Coronary artery (tissue), 2 donors: ENCODE measurements around the gene IRF7.

Experiments
- DNase-seq: peaks from one replicate; pipeline ENCODE4 v3.0.0-alpha.2; 2017; ENCODE audit warnings: low spot score
- H3K27ac ChIP-seq, 2 donors: fragments of 200-600 bp; sonication (generic); one replicate each; pipeline ENCODE4 v1.5.1; 2016 to 2019
- H3K4me3 ChIP-seq: fragments of 200-600 bp; sonication (generic); 2 replicates; pipeline ENCODE4 v1.5.1; 2016; ENCODE audit warnings: mild to moderate bottlenecking, moderate library complexity
- TF ChIP-seq, protein P1 (sequence below): fragments of 200-600 bp; sonication (generic); IDR thresholded peaks from one replicate; pipeline ENCODE4 v1.5.1; 2019; ENCODE audit warnings: antibody characterized with exemption

Gene IRF7

DNA sequence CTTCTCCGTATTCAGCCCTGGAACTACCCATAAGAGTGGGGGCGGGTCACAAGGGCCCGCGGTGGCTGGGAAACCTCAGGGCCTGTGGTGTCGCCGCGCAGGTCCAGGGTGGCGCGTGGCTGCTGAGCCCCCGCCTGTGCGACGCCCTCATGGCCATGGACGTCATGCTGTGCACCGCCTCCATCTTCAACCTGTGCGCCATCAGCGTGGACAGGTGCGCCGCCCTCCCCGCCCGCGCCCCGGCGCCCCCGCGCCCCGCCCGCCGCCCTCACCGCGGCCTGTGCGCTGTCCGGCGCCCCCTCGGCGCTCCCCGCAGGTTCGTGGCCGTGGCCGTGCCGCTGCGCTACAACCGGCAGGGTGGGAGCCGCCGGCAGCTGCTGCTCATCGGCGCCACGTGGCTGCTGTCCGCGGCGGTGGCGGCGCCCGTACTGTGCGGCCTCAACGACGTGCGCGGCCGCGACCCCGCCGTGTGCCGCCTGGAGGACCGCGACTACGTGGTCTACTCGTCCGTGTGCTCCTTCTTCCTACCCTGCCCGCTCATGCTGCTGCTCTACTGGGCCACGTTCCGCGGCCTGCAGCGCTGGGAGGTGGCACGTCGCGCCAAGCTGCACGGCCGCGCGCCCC is 23.7 kb upstream of the IRF7 start:
- Histone ChIP-seq H3K4me3 (peak overlapping the region; percentile 6), H3K27ac (no peak overlapping the region)
- DNase-seq, result no peak
- TF ChIP-seq, protein P1, sequence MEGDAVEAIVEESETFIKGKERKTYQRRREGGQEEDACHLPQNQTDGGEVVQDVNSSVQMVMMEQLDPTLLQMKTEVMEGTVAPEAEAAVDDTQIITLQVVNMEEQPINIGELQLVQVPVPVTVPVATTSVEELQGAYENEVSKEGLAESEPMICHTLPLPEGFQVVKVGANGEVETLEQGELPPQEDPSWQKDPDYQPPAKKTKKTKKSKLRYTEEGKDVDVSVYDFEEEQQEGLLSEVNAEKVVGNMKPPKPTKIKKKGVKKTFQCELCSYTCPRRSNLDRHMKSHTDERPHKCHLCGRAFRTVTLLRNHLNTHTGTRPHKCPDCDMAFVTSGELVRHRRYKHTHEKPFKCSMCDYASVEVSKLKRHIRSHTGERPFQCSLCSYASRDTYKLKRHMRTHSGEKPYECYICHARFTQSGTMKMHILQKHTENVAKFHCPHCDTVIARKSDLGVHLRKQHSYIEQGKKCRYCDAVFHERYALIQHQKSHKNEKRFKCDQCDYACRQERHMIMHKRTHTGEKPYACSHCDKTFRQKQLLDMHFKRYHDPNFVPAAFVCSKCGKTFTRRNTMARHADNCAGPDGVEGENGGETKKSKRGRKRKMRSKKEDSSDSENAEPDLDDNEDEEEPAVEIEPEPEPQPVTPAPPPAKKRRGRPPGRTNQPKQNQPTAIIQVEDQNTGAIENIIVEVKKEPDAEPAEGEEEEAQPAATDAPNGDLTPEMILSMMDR, result no peak

DNA sequence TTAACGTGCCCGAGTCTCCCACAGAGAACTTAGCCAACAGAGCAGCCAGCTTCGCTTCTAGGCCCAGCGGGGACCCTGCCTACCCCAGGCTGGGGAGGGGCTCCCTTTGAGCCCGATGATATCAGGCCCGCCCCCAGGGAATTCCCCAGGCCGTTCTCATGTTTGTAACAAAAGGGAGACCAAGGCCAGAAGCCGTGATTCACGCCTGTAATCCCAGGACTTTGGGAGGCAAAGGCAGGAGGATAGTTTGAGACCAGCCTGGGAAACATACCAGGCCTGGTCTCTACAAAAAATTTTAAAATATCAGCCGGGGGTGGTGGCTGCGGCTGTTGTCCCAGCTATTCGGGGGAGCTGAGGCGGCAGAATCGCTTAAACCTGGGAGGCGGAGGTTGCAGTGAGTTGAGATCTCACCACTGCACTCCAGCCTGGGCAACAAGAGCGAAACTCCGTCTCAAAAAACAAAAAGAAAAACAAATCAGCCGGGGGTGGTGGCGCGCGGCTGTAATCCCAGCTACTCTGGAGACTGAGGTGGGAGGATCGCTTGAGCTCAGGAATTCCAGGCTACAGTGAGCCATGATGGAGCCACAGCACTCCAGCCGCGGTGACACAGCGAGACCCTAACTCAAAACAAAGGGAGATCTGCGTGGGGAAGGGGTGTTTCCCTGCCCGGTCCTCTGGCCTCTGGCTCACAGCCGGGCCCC is 23.0 kb upstream of the IRF7 start:
- TF ChIP-seq, protein P1, result no peak
- Histone ChIP-seq H3K4me3 (peak overlapping the region; percentile 6), H3K27ac (no peak overlapping the region)
- no peak for DNase-seq

DNA sequence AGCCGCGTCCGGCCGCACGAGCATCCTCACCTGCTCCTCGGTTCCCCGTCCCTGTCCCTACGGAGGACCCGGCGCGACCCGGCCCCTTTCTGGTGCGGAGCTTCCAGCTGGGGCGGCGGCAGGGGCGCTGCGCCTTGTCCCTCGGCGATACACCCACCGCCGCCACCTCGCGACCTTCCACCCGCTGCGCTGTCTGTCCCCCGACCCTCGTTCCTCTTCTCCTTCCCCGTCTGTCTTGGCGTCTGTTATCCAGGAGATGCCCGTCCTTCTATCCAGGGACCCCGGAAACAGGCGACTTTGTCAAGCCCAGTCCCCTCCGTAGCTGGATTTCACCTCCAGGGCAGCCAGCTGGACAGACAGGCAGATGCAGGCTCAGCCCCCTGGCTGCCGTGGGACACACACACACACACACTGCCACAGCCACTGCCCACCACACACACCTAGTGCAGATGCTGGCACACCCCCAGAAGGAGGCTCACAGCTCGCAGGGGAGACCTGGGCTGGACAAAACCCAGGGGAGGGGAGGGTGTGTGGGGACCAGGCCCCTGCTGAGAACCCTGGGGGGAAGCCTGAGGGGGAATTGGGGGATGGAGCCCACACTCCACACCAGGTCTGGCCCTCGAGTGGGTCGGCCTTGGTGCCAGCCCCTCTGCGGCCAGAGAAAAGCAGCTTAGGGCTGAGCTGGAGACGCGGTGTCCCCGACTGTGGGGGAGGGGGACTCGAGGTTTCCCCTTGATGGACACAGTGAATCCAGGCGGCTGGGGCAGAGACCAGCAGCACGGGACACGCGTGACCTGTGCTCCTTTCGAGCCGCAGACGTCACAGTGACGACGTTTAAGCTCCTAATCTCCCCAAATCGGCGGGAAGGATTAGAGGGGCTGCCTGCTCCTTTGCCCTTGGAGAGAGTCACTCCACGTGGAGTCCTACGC is 22.1 kb upstream of the IRF7 start:
- TF ChIP-seq, protein P1, result no peak
- Histone ChIP-seq H3K27ac (no peak overlapping the region), H3K4me3 (peak overlapping the region; percentile 69)
- DNase-seq, result no peak

DNA sequence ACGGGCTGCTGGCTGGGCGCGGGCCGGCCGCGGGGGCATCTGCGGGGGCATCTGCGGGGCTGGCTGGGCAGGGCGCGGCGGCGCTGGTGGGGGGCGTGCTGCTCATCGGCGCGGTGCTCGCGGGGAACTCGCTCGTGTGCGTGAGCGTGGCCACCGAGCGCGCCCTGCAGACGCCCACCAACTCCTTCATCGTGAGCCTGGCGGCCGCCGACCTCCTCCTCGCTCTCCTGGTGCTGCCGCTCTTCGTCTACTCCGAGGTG is 21.5 kb upstream of the IRF7 start:
- Histone ChIP-seq H3K4me3 (peak overlapping the region; percentile 69), H3K27ac (no peak overlapping the region)
- TF ChIP-seq, protein P1, result no peak
- DNase-seq, result no peak

DNA sequence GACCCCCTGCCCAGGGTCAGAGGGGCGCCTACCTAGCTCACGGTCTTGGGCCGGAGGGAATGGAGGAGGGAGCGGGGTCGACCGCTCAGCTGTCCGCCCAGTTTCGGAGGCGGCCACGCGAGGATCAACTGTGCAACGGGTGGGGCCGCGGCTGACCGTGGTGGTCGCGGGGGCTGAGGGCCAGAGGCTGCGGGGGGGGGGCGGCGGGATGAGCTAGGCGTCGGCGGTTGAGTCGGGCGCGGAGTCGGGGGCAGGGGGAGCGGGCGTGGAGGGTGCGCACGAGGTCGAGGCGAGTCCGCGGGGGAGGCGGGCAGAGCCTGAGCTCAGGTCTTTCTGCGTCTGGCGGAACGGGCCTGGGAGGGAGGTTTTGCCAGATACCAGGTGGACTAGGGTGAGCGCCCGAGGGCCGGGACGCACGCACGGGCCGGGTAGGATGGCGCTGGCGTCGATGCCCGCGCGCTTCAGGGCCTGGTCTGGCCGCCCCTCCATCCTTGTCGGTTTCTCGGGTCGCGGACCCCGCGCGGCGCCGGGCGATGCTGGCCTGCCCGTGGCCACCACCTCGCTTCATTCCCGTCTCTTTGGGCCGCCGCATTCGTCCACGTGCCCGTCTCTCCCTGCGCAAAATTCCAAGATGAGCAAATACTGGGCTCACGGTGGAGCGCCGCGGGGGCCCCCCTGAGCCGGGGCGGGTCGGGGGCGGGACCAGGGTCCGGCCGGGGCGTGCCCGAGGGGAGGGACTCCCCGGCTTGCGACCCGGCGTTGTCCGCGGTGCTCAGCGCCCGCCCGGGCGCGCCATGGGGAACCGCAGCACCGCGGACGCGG is 21.0 kb upstream of the IRF7 start, which contains the start of gene DRD4:
Gene DRD4 (plus strand): TSS at position 759 of the 822 bp plus-strand sequence. CDS start 36 bp downstream, at position 795.
- DNase-seq, result no peak
- Histone ChIP-seq H3K27ac (no peak within 1 kb of the TSS), H3K4me3 (peak within 1 kb of the TSS; percentile 69)
- TF ChIP-seq, protein P1, result no peak

DNA sequence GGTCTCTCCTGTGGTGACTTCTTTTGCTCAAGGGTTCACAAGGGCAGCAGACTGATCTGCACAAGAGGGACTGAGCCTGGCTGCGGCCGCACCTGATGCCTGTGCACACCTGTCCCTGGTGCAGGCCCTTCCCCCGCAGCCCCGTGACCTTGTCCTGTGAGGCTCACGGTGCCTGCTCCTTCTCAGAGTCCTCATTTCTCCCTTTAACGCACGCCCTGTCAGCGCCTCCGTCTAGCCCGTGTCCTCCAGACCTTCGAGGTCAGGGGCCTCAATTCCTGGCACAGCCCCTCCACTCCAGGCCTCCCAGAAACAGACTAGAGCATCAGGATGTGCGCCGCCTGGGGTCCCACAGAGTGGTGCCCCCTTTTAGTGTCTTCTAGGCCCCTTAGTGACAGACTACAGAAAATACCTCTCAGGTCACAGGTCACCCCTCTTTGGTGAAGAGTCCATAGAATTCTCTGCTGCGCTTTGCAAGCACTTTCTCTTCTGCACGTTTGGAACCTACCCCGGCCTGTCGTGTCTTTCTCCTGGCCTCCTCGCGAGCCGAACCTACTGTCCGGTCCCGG is 20.3 kb upstream of the IRF7 start:
- no peak overlapping the region for H3K4me3 ChIP-seq
- no peak overlapping the region for H3K27ac ChIP-seq
- DNase-seq, result no peak
- TF ChIP-seq, protein P1, result no peak
